Measurements from ENCODE around the gene TYMS.

- TF ChIP-seq REST (IDR thresholded peaks at IDR 0.05; ENCODE audit: insufficient read depth in 1 of 2, low read depth in 2 of 2, low read length in 1 of 2) (no peak), CTCF (IDR thresholded peaks at IDR 0.05) (no peak), POLR2AphosphoS5 (IDR thresholded peaks at IDR 0.05; ENCODE audit: low read depth, low read length) (peak; percentile 65), TCF7L2 (IDR thresholded peaks at IDR 0.05; ENCODE audit: low read depth, low read length) (no peak), SIN3A (IDR thresholded peaks at IDR 0.05; ENCODE audit: borderline replicate concordance, insufficient read depth, low read depth, low read length) (no peak; the same call in 1 of the 2 replicates)
These were observed 821 bp downstream of the TYMS start for GRCh38 chr18:658001-658946.

Data from Panc1 (cell line).